Measurements from ENCODE around the gene LRRC59. TPM values are rescaled to one million over a fixed set of nuclear protein-coding genes. Genes with fewer than 3 reads are reported as not detected.
A peak's percentile ranks its signal among the peaks of the same experiment; 100 is the strongest.

Gene LRRC59
- total and polyA plus RNA-seq, 2 of the 13 experiments (the other 11 are each of a cell fraction or from before 2014, with no cell fraction given): 87.3 to 222 TPM

GRCh38 chr17:50423553-50424159 is 26.3 kb upstream of the LRRC59 start (continued):
- TF ChIP-seq, protein P1, sequence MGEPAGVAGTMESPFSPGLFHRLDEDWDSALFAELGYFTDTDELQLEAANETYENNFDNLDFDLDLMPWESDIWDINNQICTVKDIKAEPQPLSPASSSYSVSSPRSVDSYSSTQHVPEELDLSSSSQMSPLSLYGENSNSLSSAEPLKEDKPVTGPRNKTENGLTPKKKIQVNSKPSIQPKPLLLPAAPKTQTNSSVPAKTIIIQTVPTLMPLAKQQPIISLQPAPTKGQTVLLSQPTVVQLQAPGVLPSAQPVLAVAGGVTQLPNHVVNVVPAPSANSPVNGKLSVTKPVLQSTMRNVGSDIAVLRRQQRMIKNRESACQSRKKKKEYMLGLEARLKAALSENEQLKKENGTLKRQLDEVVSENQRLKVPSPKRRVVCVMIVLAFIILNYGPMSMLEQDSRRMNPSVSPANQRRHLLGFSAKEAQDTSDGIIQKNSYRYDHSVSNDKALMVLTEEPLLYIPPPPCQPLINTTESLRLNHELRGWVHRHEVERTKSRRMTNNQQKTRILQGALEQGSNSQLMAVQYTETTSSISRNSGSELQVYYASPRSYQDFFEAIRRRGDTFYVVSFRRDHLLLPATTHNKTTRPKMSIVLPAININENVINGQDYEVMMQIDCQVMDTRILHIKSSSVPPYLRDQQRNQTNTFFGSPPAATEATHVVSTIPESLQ (CRISPR knock-in tag; conservative IDR thresholded peaks at IDR 0.05): 0 out of 2 replicates have a peak, but pooled peaks have one; percentile 75
- peak; percentile 63; the same call in 1 of the 2 replicates for TF ChIP-seq NR2F6 (IDR thresholded peaks at IDR 0.05)
- TF ChIP-seq NR2F6 (CRISPR knock-in tag; IDR thresholded peaks at IDR 0.05): peak; percentile 69
- TF ChIP-seq ZSCAN9 (CRISPR knock-in tag; IDR thresholded peaks at IDR 0.05; ENCODE audit: borderline replicate concordance): peak; percentile 77; the same call in 1 of the 2 replicates
- TF ChIP-seq IKZF1 (IDR thresholded peaks at IDR 0.05): no peak
- TF ChIP-seq YY1 (IDR thresholded peaks at IDR 0.05; ENCODE audit: insufficient read depth, insufficient replicate concordance, low read depth, low read length): no peak
- TF ChIP-seq ZFP36 (IDR thresholded peaks at IDR 0.05; ENCODE audit: borderline replicate concordance, low read depth, low read length, partially characterized antibody): no peak
- TF ChIP-seq SMARCE1 (IDR thresholded peaks at IDR 0.05; ENCODE audit: borderline replicate concordance): no peak
- TF ChIP-seq, protein P2, sequence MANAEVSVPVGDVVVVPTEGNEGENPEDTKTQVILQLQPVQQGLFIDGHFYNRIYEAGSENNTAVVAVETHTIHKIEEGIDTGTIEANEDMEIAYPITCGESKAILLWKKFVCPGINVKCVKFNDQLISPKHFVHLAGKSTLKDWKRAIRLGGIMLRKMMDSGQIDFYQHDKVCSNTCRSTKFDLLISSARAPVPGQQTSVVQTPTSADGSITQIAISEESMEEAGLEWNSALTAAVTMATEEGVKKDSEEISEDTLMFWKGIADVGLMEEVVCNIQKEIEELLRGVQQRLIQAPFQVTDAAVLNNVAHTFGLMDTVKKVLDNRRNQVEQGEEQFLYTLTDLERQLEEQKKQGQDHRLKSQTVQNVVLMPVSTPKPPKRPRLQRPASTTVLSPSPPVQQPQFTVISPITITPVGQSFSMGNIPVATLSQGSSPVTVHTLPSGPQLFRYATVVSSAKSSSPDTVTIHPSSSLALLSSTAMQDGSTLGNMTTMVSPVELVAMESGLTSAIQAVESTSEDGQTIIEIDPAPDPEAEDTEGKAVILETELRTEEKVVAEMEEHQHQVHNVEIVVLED (CRISPR knock-in tag; IDR thresholded peaks at IDR 0.05; ENCODE audit: borderline replicate concordance): 0 out of 2 replicates have a peak, but pooled peaks have one; percentile 30
- TF ChIP-seq ASH2L (IDR thresholded peaks at IDR 0.05; ENCODE audit: insufficient read length, low read depth, low read length): peak; percentile 82
- no peak for TF ChIP-seq ZBTB38 (CRISPR knock-in tag; IDR thresholded peaks at IDR 0.05)
- no peak for TF ChIP-seq MED8 (CRISPR knock-in tag; IDR thresholded peaks at IDR 0.05; ENCODE audit: insufficient replicate concordance)
- TF ChIP-seq, protein P3, sequence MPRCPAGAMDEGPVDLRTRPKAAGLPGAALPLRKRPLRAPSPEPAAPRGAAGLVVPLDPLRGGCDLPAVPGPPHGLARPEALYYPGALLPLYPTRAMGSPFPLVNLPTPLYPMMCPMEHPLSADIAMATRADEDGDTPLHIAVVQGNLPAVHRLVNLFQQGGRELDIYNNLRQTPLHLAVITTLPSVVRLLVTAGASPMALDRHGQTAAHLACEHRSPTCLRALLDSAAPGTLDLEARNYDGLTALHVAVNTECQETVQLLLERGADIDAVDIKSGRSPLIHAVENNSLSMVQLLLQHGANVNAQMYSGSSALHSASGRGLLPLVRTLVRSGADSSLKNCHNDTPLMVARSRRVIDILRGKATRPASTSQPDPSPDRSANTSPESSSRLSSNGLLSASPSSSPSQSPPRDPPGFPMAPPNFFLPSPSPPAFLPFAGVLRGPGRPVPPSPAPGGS (CRISPR knock-in tag; IDR thresholded peaks at IDR 0.05): no peak
- no peak for TF ChIP-seq TEAD2 (CRISPR knock-in tag; IDR thresholded peaks at IDR 0.05)
- TF ChIP-seq PCBP1 (IDR thresholded peaks at IDR 0.05; ENCODE audit: borderline replicate concordance, low read depth, low read length): no peak
- TF ChIP-seq, protein P4, sequence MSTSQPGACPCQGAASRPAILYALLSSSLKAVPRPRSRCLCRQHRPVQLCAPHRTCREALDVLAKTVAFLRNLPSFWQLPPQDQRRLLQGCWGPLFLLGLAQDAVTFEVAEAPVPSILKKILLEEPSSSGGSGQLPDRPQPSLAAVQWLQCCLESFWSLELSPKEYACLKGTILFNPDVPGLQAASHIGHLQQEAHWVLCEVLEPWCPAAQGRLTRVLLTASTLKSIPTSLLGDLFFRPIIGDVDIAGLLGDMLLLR (CRISPR knock-in tag; IDR thresholded peaks at IDR 0.05): no peak
- TF ChIP-seq ZNF20 (CRISPR knock-in tag; IDR thresholded peaks at IDR 0.05): no peak
- TF ChIP-seq CREM (IDR thresholded peaks at IDR 0.05): peak; percentile 73; the same call in 1 of the 2 replicates
- no peak for TF ChIP-seq CREM (CRISPR knock-in tag; IDR thresholded peaks at IDR 0.05)
- no peak for TF ChIP-seq ZNF749 (CRISPR knock-in tag; IDR thresholded peaks at IDR 0.05; ENCODE audit: borderline replicate concordance)
- TF ChIP-seq, protein P5, sequence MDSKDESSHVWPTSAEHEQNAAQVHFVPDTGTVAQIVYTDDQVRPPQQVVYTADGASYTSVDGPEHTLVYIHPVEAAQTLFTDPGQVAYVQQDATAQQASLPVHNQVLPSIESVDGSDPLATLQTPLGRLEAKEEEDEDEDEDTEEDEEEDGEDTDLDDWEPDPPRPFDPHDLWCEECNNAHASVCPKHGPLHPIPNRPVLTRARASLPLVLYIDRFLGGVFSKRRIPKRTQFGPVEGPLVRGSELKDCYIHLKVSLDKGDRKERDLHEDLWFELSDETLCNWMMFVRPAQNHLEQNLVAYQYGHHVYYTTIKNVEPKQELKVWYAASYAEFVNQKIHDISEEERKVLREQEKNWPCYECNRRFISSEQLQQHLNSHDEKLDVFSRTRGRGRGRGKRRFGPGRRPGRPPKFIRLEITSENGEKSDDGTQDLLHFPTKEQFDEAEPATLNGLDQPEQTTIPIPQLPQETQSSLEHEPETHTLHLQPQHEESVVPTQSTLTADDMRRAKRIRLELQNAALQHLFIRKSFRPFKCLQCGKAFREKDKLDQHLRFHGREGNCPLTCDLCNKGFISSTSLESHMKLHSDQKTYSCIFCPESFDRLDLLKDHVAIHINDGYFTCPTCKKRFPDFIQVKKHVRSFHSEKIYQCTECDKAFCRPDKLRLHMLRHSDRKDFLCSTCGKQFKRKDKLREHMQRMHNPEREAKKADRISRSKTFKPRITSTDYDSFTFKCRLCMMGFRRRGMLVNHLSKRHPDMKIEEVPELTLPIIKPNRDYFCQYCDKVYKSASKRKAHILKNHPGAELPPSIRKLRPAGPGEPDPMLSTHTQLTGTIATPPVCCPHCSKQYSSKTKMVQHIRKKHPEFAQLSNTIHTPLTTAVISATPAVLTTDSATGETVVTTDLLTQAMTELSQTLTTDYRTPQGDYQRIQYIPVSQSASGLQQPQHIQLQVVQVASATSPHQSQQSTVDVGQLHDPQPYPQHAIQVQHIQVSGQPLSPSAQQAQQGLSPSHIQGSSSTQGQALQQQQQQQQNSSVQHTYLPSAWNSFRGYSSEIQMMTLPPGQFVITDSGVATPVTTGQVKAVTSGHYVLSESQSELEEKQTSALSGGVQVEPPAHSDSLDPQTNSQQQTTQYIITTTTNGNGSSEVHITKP (CRISPR knock-in tag; IDR thresholded peaks at IDR 0.05; ENCODE audit: low read depth): 0 out of 2 replicates have a peak, but pooled peaks have one; percentile 23

All from HepG2 (cell line).